H1 (cell line): ENCODE data around the gene C5orf34. TPM values are rescaled to one million over a fixed set of nuclear protein-coding genes. Genes with fewer than 3 reads are reported as not detected.

Experiments used
- KDM1A ChIP-seq: fragments of 200-600, 300-600 bp; sonication (generic); IDR thresholded peaks from 2 replicates; pipeline ENCODE4 v1.7.1; 2016; ENCODE audit warnings: mild to moderate bottlenecking, low read length, borderline replicate concordance
- SAP30 ChIP-seq: fragments of 300-600 bp; sonication (generic); IDR thresholded peaks from 2 replicates; pipeline ENCODE4 v1.7.1; 2012; ENCODE audit warnings: low read length, moderate library complexity, mild to moderate bottlenecking, inconsistent platforms; ENCODE audit not compliant: insufficient read depth, insufficient replicate concordance
- TBP ChIP-seq: IDR thresholded peaks from 2 replicates; pipeline ENCODE4 v1.6.1; 2011; ENCODE audit warnings: low read depth, low read length, improper control_type of control experiment
- polyA plus RNA-seq, 7 experiments: library from polyadenylated mRNA; depleted of rRNA in 3 of 7; stranded (reverse) in 5 of 7; unstranded in 2 of 7; fragments of >200 nt in 5 of 7; fragments of 200-250 nt in 2 of 7; gene quantifications; 1 replicate in 5 of 7; 2 replicates in 1 of 7; 4 replicates in 1 of 7; pipeline versions ENCODE4 v1.2.1 to v1.2.3, GENCODE V29; 2011 to 2013; ENCODE audit warnings: missing spikeins in 2 of 7, mixed read lengths in 2 of 7
- total RNA-seq: library from RNA; stranded (reverse); fragmentation: NEBNext Ultra II Directional; extraction: Animal tissue kit (Norgen Biotek cat#: 25700); gene quantifications from 2 replicates; pipeline ENCODE4 v1.2.1, GENCODE V29; 2021
- TF ChIP-seq, protein P1 (sequence below), 3 experiments: IDR thresholded peaks; 1 replicate in 2 of 3; 2 replicates in 1 of 3; pipeline versions ENCODE4 v1.5.1 to v1.6.1; 2011; ENCODE audit warnings: low read length in 3 of 3, mild to moderate bottlenecking in 3 of 3, inconsistent platforms in 2 of 3, low read depth in 1 of 3, moderate library complexity in 1 of 3; ENCODE audit not compliant: insufficient read depth in 1 of 3; ENCODE audit errors: control extremely low read depth in 1 of 3

C5orf34 gene
- total and polyA plus RNA-seq, 2 of the 8 experiments (the other 6 are each of a cell fraction or from before 2014, with no cell fraction given), result 6.8 to 8.6 TPM

- TF ChIP-seq KDM1A, result no peak
- TF ChIP-seq SAP30, result no peak
- TF ChIP-seq TBP, result no peak
- TF ChIP-seq, protein P1, sequence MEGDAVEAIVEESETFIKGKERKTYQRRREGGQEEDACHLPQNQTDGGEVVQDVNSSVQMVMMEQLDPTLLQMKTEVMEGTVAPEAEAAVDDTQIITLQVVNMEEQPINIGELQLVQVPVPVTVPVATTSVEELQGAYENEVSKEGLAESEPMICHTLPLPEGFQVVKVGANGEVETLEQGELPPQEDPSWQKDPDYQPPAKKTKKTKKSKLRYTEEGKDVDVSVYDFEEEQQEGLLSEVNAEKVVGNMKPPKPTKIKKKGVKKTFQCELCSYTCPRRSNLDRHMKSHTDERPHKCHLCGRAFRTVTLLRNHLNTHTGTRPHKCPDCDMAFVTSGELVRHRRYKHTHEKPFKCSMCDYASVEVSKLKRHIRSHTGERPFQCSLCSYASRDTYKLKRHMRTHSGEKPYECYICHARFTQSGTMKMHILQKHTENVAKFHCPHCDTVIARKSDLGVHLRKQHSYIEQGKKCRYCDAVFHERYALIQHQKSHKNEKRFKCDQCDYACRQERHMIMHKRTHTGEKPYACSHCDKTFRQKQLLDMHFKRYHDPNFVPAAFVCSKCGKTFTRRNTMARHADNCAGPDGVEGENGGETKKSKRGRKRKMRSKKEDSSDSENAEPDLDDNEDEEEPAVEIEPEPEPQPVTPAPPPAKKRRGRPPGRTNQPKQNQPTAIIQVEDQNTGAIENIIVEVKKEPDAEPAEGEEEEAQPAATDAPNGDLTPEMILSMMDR (IDR thresholded peaks at IDR 0.05; ENCODE audit: control extremely low read depth in 1 of 3, insufficient read depth in 1 of 3, low read depth in 1 of 3, low read length in 3 of 3), result no peak
Measured at GRCh38 chr5:43564289-43564850, 49.4 kb upstream of the C5orf34 start (continued).
